Bronchial epithelial cell (primary cell): ENCODE data around the gene ACSL5. TPM values are rescaled to one million over a fixed set of nuclear protein-coding genes. Genes with fewer than 3 reads are reported as not detected.

ENCODE experiments used
- DNase-seq: peaks from one replicate; pipeline ENCODE4 v3.0.0-alpha.2; 2010; ENCODE audit warnings: low read depth
- FAIRE-seq: peaks from 2 replicates; lab custom pipeline; 2011; peaks lifted over from hg19 to GRCh38; lab: Jason Lieb, UNC
- H3K27me3 ChIP-seq: 2 replicates; pipeline ENCODE4 v1.5.1; 2011; ENCODE audit warnings: low read length; ENCODE audit not compliant: control insufficient read depth, insufficient read depth
- H3K36me3 ChIP-seq: 2 replicates; pipeline ENCODE4 v1.5.1; 2011; ENCODE audit warnings: low read length; ENCODE audit not compliant: control insufficient read depth, insufficient read depth
- H3K4me3 ChIP-seq: 2 replicates; pipeline ENCODE4 v1.5.1; 2011; ENCODE audit warnings: mild to moderate bottlenecking, low read depth, low read length, control low read depth
- total RNA-seq: library from RNA; depleted of rRNA; stranded (reverse); fragments of >200 nt; gene quantifications from 2 replicates; pipeline ENCODE4 v1.2.1, GENCODE V29; 2014
- TF ChIP-seq, protein P1 (sequence below): IDR thresholded peaks from 2 replicates; pipeline ENCODE4 v1.5.1; 2011; ENCODE audit warnings: mild to moderate bottlenecking, moderate library complexity, low read length, control low read depth, inconsistent platforms; ENCODE audit not compliant: insufficient read depth, severe bottlenecking

Gene ACSL5
- total RNA-seq, 1 donor from 2014 or later: under 0.01 TPM

DNA sequence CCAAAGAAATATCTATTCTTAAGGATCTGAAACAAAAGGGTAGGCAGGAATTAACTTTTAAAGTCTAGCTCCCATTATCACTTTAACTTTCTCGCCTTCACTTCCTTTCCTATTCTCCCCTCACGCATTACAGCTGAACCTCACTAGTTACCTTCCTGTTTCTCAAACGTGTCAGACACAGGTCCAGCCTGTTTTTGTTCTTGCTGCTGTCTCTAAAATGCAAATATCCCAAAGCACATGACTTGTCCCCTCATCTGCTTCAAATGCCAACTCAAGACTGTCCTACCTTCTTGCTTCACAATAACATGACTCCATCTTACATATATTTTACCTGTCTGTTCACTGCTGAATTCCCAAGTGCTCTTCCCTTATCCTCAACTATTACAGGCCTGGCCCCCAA lies 55.2 kb downstream of the ACSL5 start:
- TF ChIP-seq, protein P1, sequence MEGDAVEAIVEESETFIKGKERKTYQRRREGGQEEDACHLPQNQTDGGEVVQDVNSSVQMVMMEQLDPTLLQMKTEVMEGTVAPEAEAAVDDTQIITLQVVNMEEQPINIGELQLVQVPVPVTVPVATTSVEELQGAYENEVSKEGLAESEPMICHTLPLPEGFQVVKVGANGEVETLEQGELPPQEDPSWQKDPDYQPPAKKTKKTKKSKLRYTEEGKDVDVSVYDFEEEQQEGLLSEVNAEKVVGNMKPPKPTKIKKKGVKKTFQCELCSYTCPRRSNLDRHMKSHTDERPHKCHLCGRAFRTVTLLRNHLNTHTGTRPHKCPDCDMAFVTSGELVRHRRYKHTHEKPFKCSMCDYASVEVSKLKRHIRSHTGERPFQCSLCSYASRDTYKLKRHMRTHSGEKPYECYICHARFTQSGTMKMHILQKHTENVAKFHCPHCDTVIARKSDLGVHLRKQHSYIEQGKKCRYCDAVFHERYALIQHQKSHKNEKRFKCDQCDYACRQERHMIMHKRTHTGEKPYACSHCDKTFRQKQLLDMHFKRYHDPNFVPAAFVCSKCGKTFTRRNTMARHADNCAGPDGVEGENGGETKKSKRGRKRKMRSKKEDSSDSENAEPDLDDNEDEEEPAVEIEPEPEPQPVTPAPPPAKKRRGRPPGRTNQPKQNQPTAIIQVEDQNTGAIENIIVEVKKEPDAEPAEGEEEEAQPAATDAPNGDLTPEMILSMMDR: no peak
- no peak overlapping the region for H3K4me3 ChIP-seq
- no peaks in the 10 kb centered on the region for H3K27me3 ChIP-seq
- no peak for FAIRE-seq
- H3K36me3 ChIP-seq: peaks cover 8% of the 10 kb centered on the region
- no peak for DNase-seq

GRCh38 chr10:112429654-112430230 lies 55.8 kb downstream of the ACSL5 start:
- no peak overlapping the region for H3K4me3 ChIP-seq
- no peak for DNase-seq
- TF ChIP-seq, protein P1: no peak
- H3K27me3 ChIP-seq: no peaks in the 10 kb centered on the region
- peaks cover 10% of the 10 kb centered on the region for H3K36me3 ChIP-seq
- FAIRE-seq: no peak

GRCh38 chr10:112433136-112433535 lies 59.2 kb downstream of the ACSL5 start:
- Histone ChIP-seq H3K36me3 (peaks cover 13% of the 10 kb centered on the region), H3K27me3 (no peaks in the 10 kb centered on the region), H3K4me3 (no peak overlapping the region)
- DNase-seq (no peak), FAIRE-seq (no peak)
- TF ChIP-seq, protein P1: no peak

DNA sequence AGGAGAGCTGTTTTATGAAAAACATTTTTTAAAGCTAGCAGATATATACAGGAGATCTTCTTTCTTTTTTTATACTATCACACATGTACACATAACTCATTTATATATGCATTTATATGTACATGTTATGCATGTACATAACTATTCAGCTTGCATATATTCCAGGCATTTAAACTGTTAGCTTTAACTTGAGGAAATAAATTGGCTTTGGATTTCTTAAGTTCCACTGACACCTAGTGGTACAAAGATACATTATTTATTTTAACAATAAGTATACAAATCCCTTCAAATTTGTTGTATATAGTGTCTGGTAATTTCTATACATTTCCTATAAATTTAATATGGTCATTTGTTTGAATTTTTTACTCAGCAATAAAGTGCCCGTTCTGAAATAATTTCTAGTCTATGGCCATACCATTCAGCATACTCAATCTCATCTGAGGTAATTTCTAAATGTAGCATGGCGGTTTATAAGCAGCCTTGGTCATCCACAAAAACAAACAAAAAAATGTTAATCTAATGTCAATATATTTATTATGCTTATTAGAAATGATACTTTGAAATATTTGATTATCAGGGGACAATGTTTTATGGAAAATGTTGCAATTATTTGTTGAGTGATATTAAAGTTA lies 61.2 kb downstream of the ACSL5 start:
- TF ChIP-seq, protein P1: no peak
- Histone ChIP-seq H3K36me3 (peaks cover 15% of the 10 kb centered on the region), H3K27me3 (no peaks in the 10 kb centered on the region)

GRCh38 chr10:112438356-112438755 lies 64.4 kb downstream of the ACSL5 start:
- no peaks in the 10 kb centered on the region for H3K27me3 ChIP-seq
- peaks cover 13% of the 10 kb centered on the region for H3K36me3 ChIP-seq
- FAIRE-seq (no peak), DNase-seq (no peak)
- TF ChIP-seq, protein P1: no peak
- H3K4me3 ChIP-seq: no peak overlapping the region

More for the DNA sequence above, 61.2 kb downstream of the ACSL5 start:
- FAIRE-seq (no peak), DNase-seq (peak; percentile 59)
- no peak overlapping the region for H3K4me3 ChIP-seq
